HEK293T (cell line): ENCODE measurements around the gene TBC1D10B.

Source experiments
- ARNT ChIP-seq: fragments of 450-650 bp; IDR thresholded peaks from 2 replicates; pipeline ENCODE4 v1.6.1; 2017; ENCODE audit warnings: mild to moderate bottlenecking
- BHLHE40 ChIP-seq: fragments of 450-650 bp; IDR thresholded peaks from 2 replicates; pipeline ENCODE4 v1.6.1; 2016; ENCODE audit warnings: mild to moderate bottlenecking, moderate library complexity, borderline replicate concordance
- CTBP1 ChIP-seq: fragments of 450-650 bp; IDR thresholded peaks from 2 replicates; pipeline ENCODE4 v1.6.1; 2016; ENCODE audit warnings: borderline replicate concordance
- ELF4 ChIP-seq: fragments of 450-650 bp; IDR thresholded peaks from 2 replicates; pipeline ENCODE4 v1.6.1; 2017; ENCODE audit warnings: antibody characterized with exemption
- FOXK2 ChIP-seq: fragments of 450-650 bp; IDR thresholded peaks from 2 replicates; pipeline ENCODE4 v1.6.1; 2016; ENCODE audit warnings: mild to moderate bottlenecking
- FOXM1 ChIP-seq: fragments of 450-650 bp; IDR thresholded peaks from 2 replicates; pipeline ENCODE4 v1.6.1; 2017; ENCODE audit warnings: mild to moderate bottlenecking, borderline replicate concordance
- HDGF ChIP-seq: fragments of 450-650 bp; IDR thresholded peaks from 2 replicates; pipeline ENCODE4 v1.6.1; 2017; ENCODE audit warnings: antibody characterized with exemption, borderline replicate concordance
- LEF1 ChIP-seq: fragments of 450-650 bp; IDR thresholded peaks from 2 replicates; pipeline ENCODE4 v1.6.1; 2017; ENCODE audit warnings: mild to moderate bottlenecking, borderline replicate concordance
- PKNOX1 ChIP-seq: fragments of 450-650 bp; IDR thresholded peaks from 2 replicates; pipeline ENCODE4 v1.6.1; 2016
- SP1 ChIP-seq: fragments of 450-650 bp; IDR thresholded peaks from 2 replicates; pipeline ENCODE4 v1.6.1; 2017
- SUZ12 ChIP-seq: fragments of 450-650 bp; IDR thresholded peaks from 2 replicates; pipeline ENCODE4 v1.6.1; 2016; ENCODE audit warnings: mild to moderate bottlenecking
- ZNF384 ChIP-seq: fragments of 450-650 bp; IDR thresholded peaks from 2 replicates; pipeline ENCODE4 v1.6.1; 2016

DNA sequence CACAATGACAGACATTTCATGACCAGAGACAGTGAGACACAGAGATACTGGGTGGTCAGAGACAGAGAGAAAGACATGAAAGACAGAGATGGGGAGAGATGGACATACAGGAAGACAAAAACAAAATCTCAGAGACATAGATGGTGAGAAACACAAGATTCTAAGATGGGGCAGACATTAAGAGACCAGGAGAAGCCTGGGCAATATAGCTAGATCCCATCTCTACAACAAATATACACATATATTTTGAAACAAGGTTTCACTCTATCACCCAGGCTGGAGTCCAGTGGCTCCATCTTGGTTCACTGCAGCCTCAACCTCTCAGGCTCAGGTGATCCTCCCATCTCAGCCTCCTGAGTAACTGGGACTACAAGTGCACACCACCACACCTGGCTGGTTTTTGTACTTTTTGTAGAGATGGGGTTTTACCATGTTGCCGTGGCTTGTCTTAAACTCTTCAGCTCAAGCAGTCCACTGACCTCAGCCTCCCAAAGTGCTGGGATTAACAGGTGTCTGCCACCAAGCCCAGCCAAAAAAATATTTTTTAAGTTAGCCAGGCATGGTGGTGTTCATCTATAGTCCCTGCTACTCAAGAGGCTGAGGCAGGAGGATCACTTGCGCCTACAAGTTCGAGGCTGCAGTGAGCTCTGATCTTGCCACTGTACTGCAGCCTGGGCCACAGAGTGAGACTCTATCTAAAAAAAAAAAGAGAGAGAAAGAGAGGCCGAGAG, 9.9 kb upstream of the TBC1D10B start:
- no peak for TF ChIP-seq FOXK2
- TF ChIP-seq BHLHE40: no peak
- TF ChIP-seq HDGF: no peak
- TF ChIP-seq SUZ12: no peak
- no peak for TF ChIP-seq SP1
- no peak for TF ChIP-seq CTBP1
- no peak for TF ChIP-seq LEF1
- no peak for TF ChIP-seq ARNT
- TF ChIP-seq FOXM1: no peak
- TF ChIP-seq ELF4: no peak
- TF ChIP-seq ZNF384: no peak
- TF ChIP-seq PKNOX1: no peak
